GM23338 (cell line): ENCODE results near the gene DHX38. TPM values are rescaled to one million over a fixed set of nuclear protein-coding genes. Genes with fewer than 3 reads are reported as not detected.

ENCODE experiments used
- ATAC-seq: fragments of 200-7000 bp; cut with Tn5 transposase; 3 replicates; pipeline ENCODE4 v1.9.1; 2020
- DNase-seq: peaks from one replicate; pipeline ENCODE4 v3.0.0-alpha.2; 2015; ENCODE audit warnings: low spot score
- H2AFZ ChIP-seq: fragments of 200-600 bp; sonication (generic); 2 replicates; pipeline ENCODE4 v1.8.0; 2016; ENCODE audit warnings: antibody characterized with exemption, mild to moderate bottlenecking, moderate library complexity
- H3F3A ChIP-seq: fragments of 200-600 bp; sonication (generic); replicated peaks from 2 replicates; pipeline ENCODE4 v1.8.0; 2017; ENCODE audit warnings: antibody characterized with exemption, mixed run types, low read depth
- H3K27ac ChIP-seq: fragments of 200-600 bp; sonication (generic); 2 replicates; pipeline ENCODE4 v1.6.1; 2016; ENCODE audit warnings: low read depth
- H3K27me3 ChIP-seq: fragments of 200-600 bp; sonication (generic); 2 replicates; pipeline ENCODE4 v1.8.0; 2016; ENCODE audit warnings: mild to moderate bottlenecking, mixed run types, moderate library complexity; ENCODE audit not compliant: insufficient read depth
- H3K36me3 ChIP-seq: fragments of 200-600 bp; sonication (generic); 2 replicates; pipeline ENCODE4 v1.8.0; 2016; ENCODE audit warnings: mild to moderate bottlenecking; ENCODE audit not compliant: insufficient read depth
- H3K4me1 ChIP-seq: fragments of 200-600 bp; sonication (generic); 2 replicates; pipeline ENCODE4 v1.8.0; 2016; ENCODE audit warnings: mild to moderate bottlenecking, moderate library complexity; ENCODE audit not compliant: insufficient read depth
- H3K4me2 ChIP-seq: fragments of 200-600 bp; sonication (generic); 2 replicates; pipeline ENCODE4 v1.7.1; 2017; ENCODE audit warnings: mixed run types
- H3K4me3 ChIP-seq: fragments of 200-600 bp; sonication (generic); 2 replicates; pipeline ENCODE4 v1.6.1; 2016; ENCODE audit warnings: mixed run types
- H3K79me2 ChIP-seq: fragments of 200-600 bp; sonication (generic); replicated peaks from 2 replicates; pipeline ENCODE4 v1.8.0; 2017; ENCODE audit warnings: mild to moderate bottlenecking; ENCODE audit not compliant: insufficient read depth
- H3K9me2 ChIP-seq: fragments of 200-600 bp; sonication (generic); 2 replicates; pipeline ENCODE4 v1.8.0; 2017; ENCODE audit not compliant: insufficient read depth
- H4K20me1 ChIP-seq: fragments of 200-600 bp; sonication (generic); replicated peaks from 2 replicates; pipeline ENCODE4 v1.8.0; 2017; ENCODE audit warnings: mild to moderate bottlenecking; ENCODE audit not compliant: insufficient read depth
- H3K27ac Mint-ChIP-seq: 2 replicates; pipeline ENCODE4 v1.8.0; 2020; ENCODE audit warnings: inconsistent platforms, mild to moderate bottlenecking, moderate library complexity, mixed read lengths
- H3K27me3 Mint-ChIP-seq: 3 replicates; pipeline ENCODE4 v1.8.0; 2022; ENCODE audit warnings: low read depth, mild to moderate bottlenecking, moderate library complexity, mixed read lengths, inconsistent platforms; ENCODE audit not compliant: insufficient read depth, poor library complexity
- H3K36me3 Mint-ChIP-seq: 3 replicates; pipeline ENCODE4 v1.8.0; 2021; ENCODE audit warnings: low read depth, mild to moderate bottlenecking, inconsistent platforms, moderate library complexity, mixed read lengths
- H3K4me1 Mint-ChIP-seq: 3 replicates; pipeline ENCODE4 v1.8.0; 2020; ENCODE audit warnings: mild to moderate bottlenecking, inconsistent platforms, mixed read lengths
- H3K4me3 Mint-ChIP-seq: 3 replicates; pipeline ENCODE4 v1.8.0; 2021; ENCODE audit warnings: moderate library complexity, mild to moderate bottlenecking, inconsistent platforms, mixed read lengths
- H3K9me3 Mint-ChIP-seq: 3 replicates; pipeline ENCODE4 v1.8.0; 2020; ENCODE audit warnings: moderate library complexity, mild to moderate bottlenecking, inconsistent platforms, mixed read lengths
- CREB1 ChIP-seq: fragments of 250-450 bp; sonication (Bioruptor Pico); IDR thresholded peaks from 2 replicates; pipeline ENCODE4 v1.5.0; 2020; ENCODE audit warnings: low read depth, mild to moderate bottlenecking, moderate library complexity
- EZH2 ChIP-seq: fragments of 200-600 bp; sonication (generic); IDR thresholded peaks from one replicate; pipeline ENCODE4 v1.8.0; 2017; ENCODE audit warnings: antibody characterized with exemption, mild to moderate bottlenecking, low read depth; ENCODE audit not compliant: unreplicated experiment
- EZH2phosphoT487 ChIP-seq: fragments of 200-600 bp; sonication (generic); IDR thresholded peaks from one replicate; pipeline ENCODE4 v1.8.1; 2018; ENCODE audit warnings: antibody characterized with exemption; ENCODE audit not compliant: unreplicated experiment
- JUNB ChIP-seq: IDR thresholded peaks from one replicate; pipeline ENCODE4 v1.6.1; 2016; ENCODE audit warnings: antibody characterized with exemption; ENCODE audit not compliant: unreplicated experiment
- NANOG ChIP-seq: IDR thresholded peaks from 2 replicates; pipeline ENCODE4 v1.6.1; 2016; ENCODE audit warnings: antibody characterized with exemption, borderline replicate concordance
- POLR2AphosphoS5 ChIP-seq: IDR thresholded peaks from 2 replicates; pipeline ENCODE4 v1.6.1; 2016; ENCODE audit warnings: antibody characterized with exemption, low read depth
- STAT1 ChIP-seq: IDR thresholded peaks from one replicate; pipeline ENCODE4 v1.6.1; 2016; ENCODE audit warnings: antibody characterized with exemption; ENCODE audit not compliant: unreplicated experiment
- ZNF114 ChIP-seq: fragments of 250-450 bp; sonication (Bioruptor Pico); IDR thresholded peaks from 2 replicates; pipeline ENCODE4 v1.5.0; 2020; ENCODE audit warnings: mild to moderate bottlenecking, moderate library complexity
- ZNF331 ChIP-seq: fragments of 250-450 bp; sonication (Bioruptor Pico); IDR thresholded peaks from 2 replicates; pipeline ENCODE4 v1.5.0; 2020; ENCODE audit warnings: low read depth, mild to moderate bottlenecking, moderate library complexity
- polyA plus RNA-seq: library from polyadenylated mRNA; unstranded; fragments of >200 nt; fragmentation: Nextera tagmentation; extraction: Ambion mirVana; gene quantifications from 2 replicates; pipeline ENCODE4 v1.2.1, GENCODE V29; 2016
- total RNA-seq: library from RNA; depleted of rRNA; stranded (reverse); fragments of >200 nt; shearing (Covaris generic); gene quantifications from 2 replicates; pipeline ENCODE4 v1.2.3, GENCODE V29; 2014
- TF ChIP-seq, protein P1 (sequence below): fragments of 250-450 bp; sonication (Bioruptor Pico); IDR thresholded peaks from 2 replicates; pipeline ENCODE4 v1.5.0; 2020; ENCODE audit warnings: mild to moderate bottlenecking, moderate library complexity
- TF ChIP-seq, protein P2 (sequence below): IDR thresholded peaks from one replicate; pipeline ENCODE4 v1.6.1; 2018; ENCODE audit warnings: antibody characterized with exemption; ENCODE audit not compliant: unreplicated experiment
- TF ChIP-seq, protein P3 (sequence below): IDR thresholded peaks from 2 replicates; pipeline ENCODE4 v1.6.1; 2016; ENCODE audit warnings: antibody characterized with exemption
- TF ChIP-seq, protein P4 (sequence below), 2 experiments: fragments of 200-600 bp in 1 of 2; sonication (generic) in 1 of 2; conservative IDR thresholded peaks; 2 replicates each; pipeline versions ENCODE4 v1.5.1 to v1.6.1; 2016 to 2017; ENCODE audit warnings: antibody characterized with exemption in 2 of 2, low read depth in 2 of 2, mild to moderate bottlenecking in 2 of 2, moderate library complexity in 1 of 2

Gene DHX38
- total and polyA plus RNA-seq, 2 experiments from 2014 or later, result 31.4 to 46.4 TPM

DNA sequence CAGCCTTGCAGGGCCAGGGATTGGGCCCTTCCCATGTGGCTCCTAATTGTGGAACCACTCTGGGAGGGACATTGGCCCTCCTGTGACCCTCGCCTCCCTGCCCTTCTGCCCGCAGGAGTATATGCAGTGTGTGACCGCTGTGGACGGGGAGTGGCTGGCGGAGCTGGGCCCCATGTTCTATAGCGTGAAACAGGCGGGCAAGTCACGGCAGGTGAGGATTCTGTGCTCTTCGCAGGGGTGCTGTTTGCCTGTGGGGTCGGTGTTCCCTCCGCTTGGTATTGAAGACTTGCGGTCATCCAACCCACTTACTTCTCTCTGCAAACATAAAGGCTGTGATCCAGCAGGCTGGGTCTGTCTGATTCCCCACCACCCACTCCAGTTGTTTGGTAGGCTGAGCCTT lies 15.7 kb downstream of the DHX38 start:
- peaks cover 2% of the 10 kb centered on the region for H3K27me3 Mint-ChIP-seq
- peaks cover 42% of the 10 kb centered on the region for H3K36me3 ChIP-seq
- no peaks in the 10 kb centered on the region for H3K4me1 ChIP-seq
- H3K36me3 Mint-ChIP-seq, result peaks cover 86% of the 10 kb centered on the region
- no peak overlapping the region for H2AFZ ChIP-seq
- no peaks in the 10 kb centered on the region for H3K9me3 Mint-ChIP-seq
- H3K27ac ChIP-seq, result no peak overlapping the region
- DNase-seq (no peak), ATAC-seq (no peak)
- TF ChIP-seq, protein P1, sequence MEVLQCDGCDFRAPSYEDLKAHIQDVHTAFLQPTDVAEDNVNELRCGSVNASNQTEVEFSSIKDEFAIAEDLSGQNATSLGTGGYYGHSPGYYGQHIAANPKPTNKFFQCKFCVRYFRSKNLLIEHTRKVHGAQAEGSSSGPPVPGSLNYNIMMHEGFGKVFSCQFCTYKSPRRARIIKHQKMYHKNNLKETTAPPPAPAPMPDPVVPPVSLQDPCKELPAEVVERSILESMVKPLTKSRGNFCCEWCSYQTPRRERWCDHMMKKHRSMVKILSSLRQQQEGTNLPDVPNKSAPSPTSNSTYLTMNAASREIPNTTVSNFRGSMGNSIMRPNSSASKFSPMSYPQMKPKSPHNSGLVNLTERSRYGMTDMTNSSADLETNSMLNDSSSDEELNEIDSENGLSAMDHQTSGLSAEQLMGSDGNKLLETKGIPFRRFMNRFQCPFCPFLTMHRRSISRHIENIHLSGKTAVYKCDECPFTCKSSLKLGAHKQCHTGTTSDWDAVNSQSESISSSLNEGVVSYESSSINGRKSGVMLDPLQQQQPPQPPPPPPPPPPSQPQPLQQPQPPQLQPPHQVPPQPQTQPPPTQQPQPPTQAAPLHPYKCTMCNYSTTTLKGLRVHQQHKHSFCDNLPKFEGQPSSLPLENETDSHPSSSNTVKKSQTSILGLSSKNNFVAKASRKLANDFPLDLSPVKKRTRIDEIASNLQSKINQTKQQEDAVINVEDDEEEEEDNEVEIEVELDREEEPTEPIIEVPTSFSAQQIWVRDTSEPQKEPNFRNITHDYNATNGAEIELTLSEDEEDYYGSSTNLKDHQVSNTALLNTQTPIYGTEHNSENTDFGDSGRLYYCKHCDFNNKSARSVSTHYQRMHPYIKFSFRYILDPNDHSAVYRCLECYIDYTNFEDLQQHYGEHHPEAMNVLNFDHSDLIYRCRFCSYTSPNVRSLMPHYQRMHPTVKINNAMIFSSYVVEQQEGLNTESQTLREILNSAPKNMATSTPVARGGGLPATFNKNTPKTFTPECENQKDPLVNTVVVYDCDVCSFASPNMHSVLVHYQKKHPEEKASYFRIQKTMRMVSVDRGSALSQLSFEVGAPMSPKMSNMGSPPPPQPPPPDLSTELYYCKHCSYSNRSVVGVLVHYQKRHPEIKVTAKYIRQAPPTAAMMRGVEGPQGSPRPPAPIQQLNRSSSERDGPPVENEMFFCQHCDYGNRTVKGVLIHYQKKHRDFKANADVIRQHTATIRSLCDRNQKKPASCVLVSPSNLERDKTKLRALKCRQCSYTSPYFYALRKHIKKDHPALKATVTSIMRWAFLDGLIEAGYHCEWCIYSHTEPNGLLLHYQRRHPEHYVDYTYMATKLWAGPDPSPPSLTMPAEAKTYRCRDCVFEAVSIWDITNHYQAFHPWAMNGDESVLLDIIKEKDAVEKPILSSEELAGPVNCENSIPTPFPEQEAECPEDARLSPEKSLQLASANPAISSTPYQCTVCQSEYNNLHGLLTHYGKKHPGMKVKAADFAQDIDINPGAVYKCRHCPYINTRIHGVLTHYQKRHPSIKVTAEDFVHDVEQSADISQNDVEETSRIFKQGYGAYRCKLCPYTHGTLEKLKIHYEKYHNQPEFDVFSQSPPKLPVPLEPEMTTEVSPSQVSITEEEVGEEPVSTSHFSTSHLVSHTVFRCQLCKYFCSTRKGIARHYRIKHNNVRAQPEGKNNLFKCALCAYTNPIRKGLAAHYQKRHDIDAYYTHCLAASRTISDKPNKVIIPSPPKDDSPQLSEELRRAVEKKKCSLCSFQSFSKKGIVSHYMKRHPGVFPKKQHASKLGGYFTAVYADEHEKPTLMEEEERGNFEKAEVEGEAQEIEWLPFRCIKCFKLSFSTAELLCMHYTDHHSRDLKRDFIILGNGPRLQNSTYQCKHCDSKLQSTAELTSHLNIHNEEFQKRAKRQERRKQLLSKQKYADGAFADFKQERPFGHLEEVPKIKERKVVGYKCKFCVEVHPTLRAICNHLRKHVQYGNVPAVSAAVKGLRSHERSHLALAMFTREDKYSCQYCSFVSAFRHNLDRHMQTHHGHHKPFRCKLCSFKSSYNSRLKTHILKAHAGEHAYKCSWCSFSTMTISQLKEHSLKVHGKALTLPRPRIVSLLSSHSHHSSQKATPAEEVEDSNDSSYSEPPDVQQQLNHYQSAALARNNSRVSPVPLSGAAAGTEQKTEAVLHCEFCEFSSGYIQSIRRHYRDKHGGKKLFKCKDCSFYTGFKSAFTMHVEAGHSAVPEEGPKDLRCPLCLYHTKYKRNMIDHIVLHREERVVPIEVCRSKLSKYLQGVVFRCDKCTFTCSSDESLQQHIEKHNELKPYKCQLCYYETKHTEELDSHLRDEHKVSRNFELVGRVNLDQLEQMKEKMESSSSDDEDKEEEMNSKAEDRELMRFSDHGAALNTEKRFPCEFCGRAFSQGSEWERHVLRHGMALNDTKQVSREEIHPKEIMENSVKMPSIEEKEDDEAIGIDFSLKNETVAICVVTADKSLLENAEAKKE, result no peak
- no peak for TF ChIP-seq CREB1 (CRISPR knock-in tag)
- no peak for TF ChIP-seq ZNF331
- TF ChIP-seq, protein P2, sequence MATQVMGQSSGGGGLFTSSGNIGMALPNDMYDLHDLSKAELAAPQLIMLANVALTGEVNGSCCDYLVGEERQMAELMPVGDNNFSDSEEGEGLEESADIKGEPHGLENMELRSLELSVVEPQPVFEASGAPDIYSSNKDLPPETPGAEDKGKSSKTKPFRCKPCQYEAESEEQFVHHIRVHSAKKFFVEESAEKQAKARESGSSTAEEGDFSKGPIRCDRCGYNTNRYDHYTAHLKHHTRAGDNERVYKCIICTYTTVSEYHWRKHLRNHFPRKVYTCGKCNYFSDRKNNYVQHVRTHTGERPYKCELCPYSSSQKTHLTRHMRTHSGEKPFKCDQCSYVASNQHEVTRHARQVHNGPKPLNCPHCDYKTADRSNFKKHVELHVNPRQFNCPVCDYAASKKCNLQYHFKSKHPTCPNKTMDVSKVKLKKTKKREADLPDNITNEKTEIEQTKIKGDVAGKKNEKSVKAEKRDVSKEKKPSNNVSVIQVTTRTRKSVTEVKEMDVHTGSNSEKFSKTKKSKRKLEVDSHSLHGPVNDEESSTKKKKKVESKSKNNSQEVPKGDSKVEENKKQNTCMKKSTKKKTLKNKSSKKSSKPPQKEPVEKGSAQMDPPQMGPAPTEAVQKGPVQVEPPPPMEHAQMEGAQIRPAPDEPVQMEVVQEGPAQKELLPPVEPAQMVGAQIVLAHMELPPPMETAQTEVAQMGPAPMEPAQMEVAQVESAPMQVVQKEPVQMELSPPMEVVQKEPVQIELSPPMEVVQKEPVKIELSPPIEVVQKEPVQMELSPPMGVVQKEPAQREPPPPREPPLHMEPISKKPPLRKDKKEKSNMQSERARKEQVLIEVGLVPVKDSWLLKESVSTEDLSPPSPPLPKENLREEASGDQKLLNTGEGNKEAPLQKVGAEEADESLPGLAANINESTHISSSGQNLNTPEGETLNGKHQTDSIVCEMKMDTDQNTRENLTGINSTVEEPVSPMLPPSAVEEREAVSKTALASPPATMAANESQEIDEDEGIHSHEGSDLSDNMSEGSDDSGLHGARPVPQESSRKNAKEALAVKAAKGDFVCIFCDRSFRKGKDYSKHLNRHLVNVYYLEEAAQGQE, result no peak
- no peak for TF ChIP-seq STAT1
- TF ChIP-seq EZH2phosphoT487, result no peak
- TF ChIP-seq NANOG, result no peak
- no peak for TF ChIP-seq EZH2
- TF ChIP-seq, protein P3, sequence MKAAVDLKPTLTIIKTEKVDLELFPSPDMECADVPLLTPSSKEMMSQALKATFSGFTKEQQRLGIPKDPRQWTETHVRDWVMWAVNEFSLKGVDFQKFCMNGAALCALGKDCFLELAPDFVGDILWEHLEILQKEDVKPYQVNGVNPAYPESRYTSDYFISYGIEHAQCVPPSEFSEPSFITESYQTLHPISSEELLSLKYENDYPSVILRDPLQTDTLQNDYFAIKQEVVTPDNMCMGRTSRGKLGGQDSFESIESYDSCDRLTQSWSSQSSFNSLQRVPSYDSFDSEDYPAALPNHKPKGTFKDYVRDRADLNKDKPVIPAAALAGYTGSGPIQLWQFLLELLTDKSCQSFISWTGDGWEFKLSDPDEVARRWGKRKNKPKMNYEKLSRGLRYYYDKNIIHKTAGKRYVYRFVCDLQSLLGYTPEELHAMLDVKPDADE, result no peak
- TF ChIP-seq ZNF114, result no peak
- TF ChIP-seq POLR2AphosphoS5, result no peak
- TF ChIP-seq, protein P4, sequence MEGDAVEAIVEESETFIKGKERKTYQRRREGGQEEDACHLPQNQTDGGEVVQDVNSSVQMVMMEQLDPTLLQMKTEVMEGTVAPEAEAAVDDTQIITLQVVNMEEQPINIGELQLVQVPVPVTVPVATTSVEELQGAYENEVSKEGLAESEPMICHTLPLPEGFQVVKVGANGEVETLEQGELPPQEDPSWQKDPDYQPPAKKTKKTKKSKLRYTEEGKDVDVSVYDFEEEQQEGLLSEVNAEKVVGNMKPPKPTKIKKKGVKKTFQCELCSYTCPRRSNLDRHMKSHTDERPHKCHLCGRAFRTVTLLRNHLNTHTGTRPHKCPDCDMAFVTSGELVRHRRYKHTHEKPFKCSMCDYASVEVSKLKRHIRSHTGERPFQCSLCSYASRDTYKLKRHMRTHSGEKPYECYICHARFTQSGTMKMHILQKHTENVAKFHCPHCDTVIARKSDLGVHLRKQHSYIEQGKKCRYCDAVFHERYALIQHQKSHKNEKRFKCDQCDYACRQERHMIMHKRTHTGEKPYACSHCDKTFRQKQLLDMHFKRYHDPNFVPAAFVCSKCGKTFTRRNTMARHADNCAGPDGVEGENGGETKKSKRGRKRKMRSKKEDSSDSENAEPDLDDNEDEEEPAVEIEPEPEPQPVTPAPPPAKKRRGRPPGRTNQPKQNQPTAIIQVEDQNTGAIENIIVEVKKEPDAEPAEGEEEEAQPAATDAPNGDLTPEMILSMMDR (conservative IDR thresholded peaks at IDR 0.05; ENCODE audit: low read depth in 2 of 2), result no peak
- no peak for TF ChIP-seq JUNB
- H3K4me3 ChIP-seq, result no peak overlapping the region
- no peak overlapping the region for H3K4me2 ChIP-seq
- H3K4me1 Mint-ChIP-seq, result no peaks in the 10 kb centered on the region
- H3K9me2 ChIP-seq, result no peaks in the 10 kb centered on the region
- no peaks in the 10 kb centered on the region; the same call in 1 of the 2 replicates for H4K20me1 ChIP-seq
- H3K79me2 ChIP-seq, result no peaks in the 10 kb centered on the region
- no peak overlapping the region for H3K27ac Mint-ChIP-seq
- H3K27me3 ChIP-seq, result no peaks in the 10 kb centered on the region
- H3K4me3 Mint-ChIP-seq, result no peak overlapping the region
- H3F3A ChIP-seq, result no peaks in the 10 kb centered on the region
